Esophagus muscularis mucosa (tissue), 4 donors: ENCODE results near the gene CTSO. TPM values are rescaled to one million over a fixed set of nuclear protein-coding genes. Genes with fewer than 3 reads are reported as not detected.

Experiments used
- DNase-seq: peaks from one replicate; pipeline ENCODE4 v3.0.0-alpha.2; 2017; ENCODE audit errors: extremely low spot score
- H3K27ac ChIP-seq, 4 donors: fragments of 200-600 bp; sonication (generic); replicated peaks in 1 of 4; 1 replicate in 3 of 4; 2 replicates in 1 of 4; pipeline ENCODE4 v1.5.1; 2016 to 2019; ENCODE audit warnings: mild to moderate bottlenecking in 1 of 4
- H3K27me3 ChIP-seq, 4 donors: fragments of 200-600 bp; sonication (generic); one replicate each; pipeline versions ENCODE4 v1.5.1 to v1.6.0; 2016 to 2019
- H3K36me3 ChIP-seq, 4 donors: fragments of 200-600 bp; sonication (generic); one replicate each; pipeline ENCODE4 v1.5.1; 2016 to 2019
- H3K4me1 ChIP-seq, 4 donors: fragments of 200-600 bp; sonication (generic); one replicate each; pipeline ENCODE4 v1.5.1; 2016 to 2019
- H3K4me3 ChIP-seq, 4 donors: fragments of 200-600 bp; sonication (generic); 1 replicate in 2 of 4; 2 replicates in 2 of 4; pipeline ENCODE4 v1.5.1; 2016 to 2019; ENCODE audit warnings: mild to moderate bottlenecking in 4 of 4, moderate library complexity in 1 of 4
- H3K9me3 ChIP-seq, 4 donors: fragments of 200-600 bp; sonication (generic); 1 replicate in 3 of 4; 2 replicates in 1 of 4; pipeline ENCODE4 v1.5.1; 2016 to 2019
- EP300 ChIP-seq: sonication (generic); formaldehyde crosslinking; IDR thresholded peaks from one replicate; pipeline ENCODE4 v1.6.1; 2017; ENCODE audit warnings: antibody characterized with exemption
- POLR2A ChIP-seq: fragments of 450-650 bp; IDR thresholded peaks from one replicate; pipeline ENCODE4 v1.6.1; 2017; ENCODE audit warnings: antibody characterized with exemption, moderate library complexity, mild to moderate bottlenecking, low read depth
- POLR2AphosphoS5 ChIP-seq, 2 donors: sonication (generic); formaldehyde crosslinking; IDR thresholded peaks; one replicate each; pipeline ENCODE4 v1.6.1; 2017; ENCODE audit warnings: antibody characterized with exemption in 2 of 2
- WGBS: methylation state at CpG from one replicate; pipeline ENCODE4 v1.1.5; 2018; 5-methylcytosine and 5-hydroxymethylcytosine counted together
- intact Hi-C: fragments of 100-400 bp; cut with DNase I; formaldehyde crosslinking; loops from one replicate; pipeline ENCODE4 v1.15.1; 2023
- total RNA-seq, 4 donors: library from RNA; depleted of rRNA; stranded (reverse); fragments of >200 nt; gene quantifications; one replicate each; pipeline versions ENCODE4 v1.1.0 to v1.2.1, GENCODE V29; 2016
- TF ChIP-seq, protein P1 (sequence below), 3 experiments: fragments of 200-600 bp in 2 of 3; fragments of 450-650 bp in 1 of 3; sonication (generic) in 2 of 3; IDR thresholded peaks; one replicate each; pipeline ENCODE4 v1.5.1; 2017 to 2019; ENCODE audit warnings: antibody characterized with exemption in 3 of 3, mild to moderate bottlenecking in 2 of 3, moderate library complexity in 1 of 3

The CTSO gene
- total RNA-seq, 4 donors from 2014 or later, result 18.8 to 22.8 (median 21.3) TPM

GRCh38 chr4:155877971-155878370 is 75.7 kb downstream of the CTSO start:
- Histone ChIP-seq H3K27ac (no peak overlapping the region), H3K9me3 (peaks cover 0 to 5% (median 0%) of the 10 kb centered on the region in 4 donors), H3K4me1 (no peaks in the 10 kb centered on the region), H3K4me3 (no peak overlapping the region), H3K27me3 (no peaks in the 10 kb centered on the region), H3K36me3 (no peaks in the 10 kb centered on the region)
- 91% methylated on average over 4 of the region's 4 CpGs for WGBS
- DNase-seq, result no peak
- no peak for TF ChIP-seq POLR2A
- TF ChIP-seq, protein P1, sequence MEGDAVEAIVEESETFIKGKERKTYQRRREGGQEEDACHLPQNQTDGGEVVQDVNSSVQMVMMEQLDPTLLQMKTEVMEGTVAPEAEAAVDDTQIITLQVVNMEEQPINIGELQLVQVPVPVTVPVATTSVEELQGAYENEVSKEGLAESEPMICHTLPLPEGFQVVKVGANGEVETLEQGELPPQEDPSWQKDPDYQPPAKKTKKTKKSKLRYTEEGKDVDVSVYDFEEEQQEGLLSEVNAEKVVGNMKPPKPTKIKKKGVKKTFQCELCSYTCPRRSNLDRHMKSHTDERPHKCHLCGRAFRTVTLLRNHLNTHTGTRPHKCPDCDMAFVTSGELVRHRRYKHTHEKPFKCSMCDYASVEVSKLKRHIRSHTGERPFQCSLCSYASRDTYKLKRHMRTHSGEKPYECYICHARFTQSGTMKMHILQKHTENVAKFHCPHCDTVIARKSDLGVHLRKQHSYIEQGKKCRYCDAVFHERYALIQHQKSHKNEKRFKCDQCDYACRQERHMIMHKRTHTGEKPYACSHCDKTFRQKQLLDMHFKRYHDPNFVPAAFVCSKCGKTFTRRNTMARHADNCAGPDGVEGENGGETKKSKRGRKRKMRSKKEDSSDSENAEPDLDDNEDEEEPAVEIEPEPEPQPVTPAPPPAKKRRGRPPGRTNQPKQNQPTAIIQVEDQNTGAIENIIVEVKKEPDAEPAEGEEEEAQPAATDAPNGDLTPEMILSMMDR (IDR thresholded peaks at IDR 0.05), result no peak
- no peak for TF ChIP-seq POLR2AphosphoS5 (IDR thresholded peaks at IDR 0.05)
- TF ChIP-seq EP300, result no peak
- intact Hi-C loops, result no loop called here

GRCh38 chr4:155875878-155876277 is 77.8 kb downstream of the CTSO start:
- intact Hi-C loops, result no loop called here
- Histone ChIP-seq H3K27ac (no peak overlapping the region), H3K9me3 (peaks cover 0 to 5% (median 0%) of the 10 kb centered on the region in 4 donors), H3K4me1 (no peaks in the 10 kb centered on the region), H3K36me3 (no peaks in the 10 kb centered on the region), H3K27me3 (no peaks in the 10 kb centered on the region), H3K4me3 (no peak overlapping the region)
- DNase-seq, result no peak
- TF ChIP-seq EP300 (no peak), POLR2A (no peak), POLR2AphosphoS5 (IDR thresholded peaks at IDR 0.05) (no peak)
- TF ChIP-seq, protein P1 (IDR thresholded peaks at IDR 0.05), result no peak
- WGBS, result 96% methylated on average over 1 of the region's 1 CpG

Other genes starting within 250 kb of the CTSO start
- 10 to 100 TPM; 30.6 to 61.9 (median 41.6) TPM for gene GUCY1B1, start 194.8 kb downstream of the CTSO start, total RNA-seq
- gene ASIC5, start 87.6 kb downstream of the CTSO start, total RNA-seq, result not detected
- not detected for gene TDO2, start 50.2 kb downstream of the CTSO start, total RNA-seq